HuH-7 (cell line): ENCODE measurements around the gene RTF1.

Experiments
- DNase-seq: peaks from one replicate; pipeline ENCODE4 v3.0.0; 2011; ENCODE audit warnings: low spot score

Gene RTF1

DNA sequence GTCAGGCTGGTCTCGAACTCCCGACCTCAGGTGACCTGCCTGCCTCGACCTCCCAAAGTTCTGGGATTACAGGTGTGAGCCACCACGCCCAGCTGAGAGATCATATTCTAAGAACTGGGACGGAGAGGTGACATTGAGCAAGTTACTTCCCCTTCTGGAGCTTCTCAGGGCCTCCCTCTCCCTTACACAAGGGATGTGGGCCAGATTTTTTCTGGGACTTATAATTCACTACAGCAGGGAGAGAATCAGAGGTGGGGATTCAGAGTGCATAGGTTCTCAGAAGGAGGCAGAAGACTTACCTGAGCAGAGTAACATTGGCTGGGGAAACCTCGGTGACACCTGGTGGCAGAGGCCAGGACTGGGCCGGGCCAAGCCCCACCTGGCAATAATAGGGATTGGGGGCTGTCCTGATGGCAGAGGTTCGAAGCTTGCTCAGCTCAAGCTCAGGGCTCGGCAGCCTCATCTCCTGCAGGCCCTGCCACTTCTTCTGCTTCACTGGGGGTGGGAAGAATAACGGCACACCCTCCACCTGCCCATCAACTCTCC, 90.0 kb downstream of the RTF1 start:
- peak; percentile 35 for DNase-seq

DNA sequence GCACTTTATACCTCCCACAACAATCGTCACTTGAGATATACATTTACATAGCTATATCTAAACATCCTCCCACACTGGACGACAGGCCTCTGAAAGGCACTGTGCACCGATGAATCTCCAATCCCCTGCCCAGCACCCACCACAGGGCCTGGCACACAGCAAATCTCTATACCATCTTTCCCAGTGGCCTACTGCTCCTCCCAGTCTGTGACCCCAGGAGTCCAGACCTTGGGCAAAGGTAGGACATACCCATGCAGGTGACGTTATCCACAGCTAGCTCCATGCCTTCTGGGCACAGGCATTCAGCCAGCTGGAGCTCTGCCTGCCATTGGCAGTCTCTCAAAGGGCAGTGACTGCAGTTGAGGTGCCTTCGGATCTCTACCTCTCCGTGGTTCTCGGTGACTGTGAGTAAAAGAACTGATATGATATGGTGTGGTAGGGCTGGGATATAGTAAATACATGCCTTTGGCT, 91.0 kb downstream of the RTF1 start:
- DNase-seq, result no peak

DNA sequence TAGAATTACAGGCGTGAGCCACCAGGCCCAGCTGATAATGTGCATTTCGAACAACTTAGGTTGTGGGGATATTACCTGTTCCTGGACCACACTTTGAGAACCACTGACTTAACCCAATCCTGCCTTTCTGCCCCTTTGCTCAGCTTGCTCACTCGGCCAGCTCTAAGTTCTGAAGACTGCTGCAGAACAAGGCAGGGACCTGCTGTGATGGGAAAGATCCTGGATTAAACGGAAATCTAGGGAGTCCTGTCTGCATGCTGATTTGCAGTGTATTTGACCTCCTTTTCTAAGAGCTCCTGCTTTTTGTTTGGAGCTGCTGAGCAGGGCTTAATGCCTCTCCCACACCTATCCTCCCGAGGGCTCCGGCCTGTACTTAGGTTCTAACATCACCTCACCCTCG, 93.8 kb downstream of the RTF1 start:
- no peak for DNase-seq

DNA sequence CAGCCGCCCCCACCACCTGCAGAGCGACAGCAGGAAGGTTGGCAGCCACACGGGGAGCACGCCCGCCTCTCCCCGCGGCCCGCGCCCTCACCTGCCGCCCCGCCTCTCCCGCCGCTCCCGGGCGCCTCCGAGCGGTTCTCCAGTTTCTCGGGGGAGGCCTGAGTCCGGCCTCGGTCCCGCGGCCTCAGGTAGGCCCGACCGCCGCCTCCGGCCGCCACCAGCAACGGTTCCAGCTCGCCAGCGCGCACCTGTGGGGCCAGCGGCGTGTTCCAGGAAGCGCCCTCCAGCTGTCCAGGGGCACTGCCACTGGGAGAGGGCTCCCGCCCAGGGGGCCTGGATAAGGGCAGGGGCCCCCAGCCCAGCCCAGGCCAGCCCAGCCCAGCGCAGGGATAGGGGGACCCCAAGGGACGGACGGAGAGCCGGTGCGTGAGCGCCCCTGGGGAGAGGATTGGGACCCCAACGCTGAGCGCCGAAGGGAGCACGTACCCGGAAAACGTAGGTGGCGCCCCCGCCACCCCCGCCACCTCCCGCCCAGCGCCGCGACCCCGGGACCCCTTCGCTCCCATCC, 94.5 kb downstream of the RTF1 start:
- peak; percentile 35 for DNase-seq

DNA sequence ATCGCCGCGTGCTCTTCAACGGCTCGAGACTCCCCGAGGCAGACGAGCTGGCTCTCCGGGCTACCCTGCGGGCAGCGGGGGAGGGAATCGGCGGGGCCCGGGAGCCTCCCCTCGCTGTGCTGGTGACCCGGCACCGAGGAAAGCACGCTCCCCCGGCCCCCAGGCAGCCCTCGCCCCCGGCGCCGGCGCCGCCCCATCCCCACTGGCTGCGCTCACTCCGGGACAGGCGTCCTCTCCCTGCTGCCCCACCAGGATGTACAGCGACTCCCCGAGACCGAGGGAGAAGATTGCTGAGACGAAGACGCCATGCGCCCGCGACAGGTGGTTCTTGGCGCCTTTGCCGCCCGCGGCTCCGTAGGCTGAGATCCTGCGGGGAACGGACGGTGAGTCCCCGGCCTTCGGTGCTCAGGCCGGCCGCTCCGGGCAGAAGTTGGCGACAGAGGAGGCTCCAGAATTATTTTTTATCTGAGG, 95.0 kb downstream of the RTF1 start:
- DNase-seq, result no peak

DNA sequence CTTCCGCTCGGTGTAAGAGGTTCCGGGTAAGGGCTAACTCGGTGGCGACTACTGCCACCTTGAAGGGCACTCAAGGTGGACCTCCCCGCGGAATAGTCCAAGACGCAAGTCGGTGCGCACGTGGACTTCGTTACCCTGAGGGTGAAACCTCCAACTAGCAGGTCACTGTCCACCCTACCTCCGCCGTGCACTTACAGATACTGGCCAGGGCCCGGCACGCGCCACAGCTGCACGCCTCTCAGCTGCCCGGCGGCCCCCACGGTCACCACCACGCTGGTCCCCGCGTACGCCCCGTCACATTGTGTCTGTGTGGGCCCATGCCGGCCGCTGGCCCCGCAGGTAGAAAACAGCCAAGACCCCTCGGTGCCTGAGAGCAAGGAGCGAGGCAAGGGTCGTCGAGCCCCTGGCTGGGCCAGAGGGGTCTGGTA, 95.6 kb downstream of the RTF1 start:
- no peak for DNase-seq

DNA sequence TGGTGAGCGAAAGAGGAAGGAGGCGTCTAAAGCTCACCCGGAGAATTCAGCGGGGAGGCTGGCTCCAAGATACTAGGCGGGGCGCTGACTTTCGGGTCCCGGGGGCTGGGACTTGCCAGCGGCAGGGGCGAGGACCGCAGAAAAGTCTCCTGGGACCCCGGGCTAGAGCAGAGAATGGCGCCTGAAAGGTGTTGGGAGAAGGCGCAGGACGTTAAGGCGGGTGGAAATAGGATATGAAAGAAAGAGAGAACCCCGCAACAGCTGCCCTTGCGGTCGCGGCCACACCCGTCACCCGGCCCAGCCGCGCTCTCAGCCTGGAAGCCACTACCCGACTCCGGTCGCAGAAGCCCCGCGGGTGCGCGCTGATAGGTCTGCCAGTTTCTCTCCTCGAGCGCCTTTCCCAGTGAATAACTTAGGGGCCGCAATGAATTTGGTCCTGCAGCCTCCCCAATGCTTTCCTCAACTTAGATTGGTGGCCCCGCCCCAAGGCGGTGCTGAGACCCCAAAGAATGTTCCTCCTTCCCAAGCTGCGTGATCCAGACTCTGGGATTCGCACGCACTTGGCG, 96.1 kb downstream of the RTF1 start:
- DNase-seq, result no peak

DNA sequence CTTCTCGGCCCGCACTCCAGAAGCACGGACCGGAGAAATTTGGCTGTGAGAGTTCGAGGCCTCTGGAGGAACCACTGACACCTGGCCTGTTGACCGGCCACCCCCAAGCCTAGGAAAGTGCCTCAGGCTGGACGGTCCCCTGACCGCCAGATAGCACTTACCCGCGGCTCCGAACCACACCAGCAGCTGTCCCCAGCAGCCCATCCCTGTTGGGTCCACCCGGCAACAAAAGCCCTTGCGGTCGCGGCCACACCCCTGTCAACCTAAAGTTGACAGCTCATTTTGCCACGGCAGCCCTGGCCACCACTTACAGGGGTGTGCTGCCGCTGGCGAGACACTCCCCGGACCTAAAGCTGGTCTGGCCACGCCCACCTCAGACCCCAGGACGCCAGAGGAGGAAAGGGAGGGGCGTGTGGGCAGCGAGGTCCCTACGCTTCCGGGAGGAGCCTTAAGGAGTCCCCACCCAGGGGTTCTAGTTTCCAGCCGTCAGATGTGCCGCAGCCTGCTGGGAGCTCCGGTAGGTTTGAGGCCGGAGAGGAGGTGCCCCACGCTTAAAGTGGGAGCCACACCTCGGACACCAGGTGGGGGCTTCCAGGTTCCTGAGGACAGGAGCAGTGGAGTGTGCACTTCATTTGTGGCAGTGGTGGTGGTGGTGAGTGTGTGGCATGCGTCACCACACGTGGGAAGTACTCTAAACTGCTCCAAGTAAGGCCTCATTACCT, 96.8 kb downstream of the RTF1 start, which contains the start of gene LTK:
Gene LTK, minus strand, starts transcription at position 322 of the 722 bp plus-strand sequence. Its CDS starts 118 bp downstream, at position 204.
- no peak for DNase-seq

DNA sequence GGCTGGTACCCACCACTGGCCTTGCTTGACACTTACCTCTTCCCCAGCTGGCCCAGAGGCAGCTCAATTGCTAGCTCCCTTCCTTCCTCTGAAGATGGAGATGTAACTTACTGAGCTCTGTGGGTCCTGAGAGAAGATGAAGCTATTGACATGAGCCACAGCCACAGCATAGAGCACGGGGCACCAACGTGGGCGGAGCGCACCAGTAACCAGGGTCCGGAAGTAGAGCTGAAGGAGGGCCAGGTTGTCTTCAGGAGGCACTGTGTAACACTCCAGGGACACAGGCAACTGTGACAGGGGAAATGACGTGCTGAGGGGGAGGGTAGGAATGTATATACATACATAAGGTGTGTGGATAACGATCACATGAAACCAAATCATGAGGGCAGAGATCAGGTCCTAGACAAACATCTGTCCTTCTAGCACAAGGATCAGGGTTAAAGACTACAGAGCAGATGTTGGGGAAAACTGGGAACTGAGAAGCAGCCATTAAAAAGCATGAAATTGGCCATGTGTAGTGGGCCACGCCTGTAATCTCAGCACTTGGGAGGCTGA, 101.1 kb downstream of the RTF1 start:
- no peak for DNase-seq

DNA sequence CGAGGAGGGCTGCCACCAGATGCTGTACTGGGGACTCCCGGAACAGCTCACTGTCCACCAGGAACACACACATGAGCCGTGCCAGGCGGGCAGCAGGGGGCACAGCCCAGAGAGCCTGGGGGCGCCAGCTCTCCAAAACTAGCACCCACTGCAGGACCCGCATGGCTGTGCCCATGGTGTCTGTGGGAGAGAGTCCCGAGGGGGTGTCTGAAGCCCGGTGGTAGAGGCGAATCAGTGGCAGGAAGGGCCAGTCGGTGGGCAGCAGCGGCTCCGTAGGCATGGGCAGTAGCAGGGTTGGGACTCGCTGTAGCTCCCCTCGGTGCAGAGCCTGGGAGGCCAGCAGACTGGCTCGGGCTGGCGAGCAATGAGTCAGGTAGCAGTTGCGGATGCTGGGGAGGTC, 103.7 kb downstream of the RTF1 start:
- DNase-seq, result no peak

DNA sequence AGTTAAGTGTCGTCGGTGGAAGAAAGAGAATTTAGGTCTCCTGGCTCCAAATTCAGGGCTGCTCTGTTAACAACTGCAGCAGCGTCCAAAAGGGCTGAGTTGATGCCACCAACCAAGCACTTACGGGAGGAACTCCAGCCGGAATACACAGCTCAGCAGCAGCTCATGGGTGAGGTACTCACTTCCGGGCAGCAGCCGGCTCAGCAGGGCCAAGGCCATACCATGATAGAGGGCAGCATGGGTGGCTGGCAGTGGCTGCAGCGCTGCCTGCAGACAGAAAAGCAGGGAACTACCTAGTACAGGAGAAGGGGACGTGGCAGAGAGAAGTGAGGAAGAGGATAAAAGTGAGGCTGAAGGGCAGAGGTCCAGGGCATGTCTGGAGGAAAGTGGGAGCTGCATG, 104.7 kb downstream of the RTF1 start:
- no peak for DNase-seq

DNA sequence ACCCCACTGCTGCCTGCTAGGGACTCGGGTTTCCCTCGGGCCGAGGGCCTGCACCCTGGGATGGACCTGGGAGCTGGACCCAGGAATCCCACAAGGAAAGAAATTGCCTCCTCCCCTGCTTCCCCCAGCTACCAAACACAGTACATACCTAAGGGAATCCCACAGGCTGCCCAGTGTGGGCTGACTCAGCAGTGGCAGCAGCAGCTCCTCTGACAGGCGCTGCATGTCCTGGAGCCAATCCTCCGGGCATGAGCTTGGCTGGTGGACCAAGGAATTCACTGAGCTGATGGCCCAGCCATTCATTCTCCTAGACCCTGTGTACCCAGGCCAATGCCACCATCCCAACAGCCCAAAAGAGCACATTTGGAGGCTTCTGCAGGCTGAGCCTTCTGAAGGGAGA, 106.2 kb downstream of the RTF1 start:
- no peak for DNase-seq

DNA sequence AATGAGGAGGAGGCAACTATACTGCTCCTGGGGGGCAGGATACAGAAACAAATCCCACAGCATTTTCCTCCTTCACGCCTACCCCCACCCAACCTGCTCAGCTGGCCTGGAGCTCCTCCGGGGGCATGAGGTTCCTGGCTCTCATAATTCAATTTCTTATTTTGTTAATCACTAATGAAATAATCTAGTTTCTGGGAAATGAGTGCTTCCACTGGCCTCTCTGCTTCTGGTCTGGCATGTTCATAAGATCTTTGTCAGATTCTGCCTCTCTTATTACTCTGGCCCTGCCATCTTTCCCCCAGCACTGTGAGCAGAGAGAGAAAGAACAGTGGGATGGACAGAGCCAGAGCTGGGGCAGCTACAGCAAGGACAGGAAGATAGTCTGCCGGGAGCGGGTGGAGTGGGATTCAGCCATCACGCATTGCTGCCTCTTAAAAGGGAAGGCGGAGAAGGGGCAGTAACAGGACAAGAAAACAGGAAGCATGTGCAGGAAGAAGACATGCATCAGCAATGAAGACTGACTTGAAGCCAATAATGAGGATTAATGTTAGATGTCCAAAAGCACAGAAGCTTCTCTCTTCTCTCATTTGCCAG, 113.6 kb downstream of the RTF1 start:
- no peak for DNase-seq
